BJ (cell line): Measurements from ENCODE around the gene AATK. TPM values are rescaled to one million over a fixed set of nuclear protein-coding genes. Genes with fewer than 3 reads are reported as not detected.

Experiments
- CTCF ChIA-PET: fragments of 350-600 bp; formaldehyde crosslinking; extraction: SDS; loops from one replicate; lab custom pipeline; 2021; ENCODE audit warnings: antibody characterized with exemption, inconsistent platforms; lab: Yijun Ruan, JAX
- POLR2A ChIA-PET: fragments of 300-600 bp; sonication (Branson Sonifier 250); formaldehyde crosslinking; extraction: SDS; loops from one replicate; lab custom pipeline; 2021; ENCODE audit warnings: antibody characterized with exemption; lab: Charles Lee
- DNase-seq: peaks from one replicate; pipeline ENCODE4 v3.0.0-alpha.2; 2011; ENCODE audit warnings: low read depth
- H3K27me3 ChIP-seq: 2 replicates; pipeline ENCODE4 v1.6.0; 2011; ENCODE audit warnings: low read length; ENCODE audit not compliant: control insufficient read depth, insufficient read depth
- H3K36me3 ChIP-seq: 2 replicates; pipeline ENCODE4 v1.5.1; 2011; ENCODE audit warnings: low read length; ENCODE audit not compliant: control insufficient read depth, insufficient read depth
- H3K4me3 ChIP-seq: 2 replicates; pipeline ENCODE4 v1.5.1; 2011; ENCODE audit warnings: low read depth, mild to moderate bottlenecking, control low read depth, low read length
- CTCF ChIP-seq: IDR thresholded peaks from 2 replicates; pipeline ENCODE4 v1.5.1; 2011; ENCODE audit warnings: low read depth, mild to moderate bottlenecking, control low read depth, inconsistent platforms, low read length, moderate library complexity; ENCODE audit not compliant: insufficient read depth
- polyA plus RNA-seq: library from polyadenylated mRNA; depleted of rRNA; stranded (reverse); fragments of >200 nt; gene quantifications from 2 replicates; pipeline ENCODE4 v1.2.3, GENCODE V29; 2011

The AATK gene
- polyA plus RNA-seq, 1 experiment = 0.29 TPM

DNA sequence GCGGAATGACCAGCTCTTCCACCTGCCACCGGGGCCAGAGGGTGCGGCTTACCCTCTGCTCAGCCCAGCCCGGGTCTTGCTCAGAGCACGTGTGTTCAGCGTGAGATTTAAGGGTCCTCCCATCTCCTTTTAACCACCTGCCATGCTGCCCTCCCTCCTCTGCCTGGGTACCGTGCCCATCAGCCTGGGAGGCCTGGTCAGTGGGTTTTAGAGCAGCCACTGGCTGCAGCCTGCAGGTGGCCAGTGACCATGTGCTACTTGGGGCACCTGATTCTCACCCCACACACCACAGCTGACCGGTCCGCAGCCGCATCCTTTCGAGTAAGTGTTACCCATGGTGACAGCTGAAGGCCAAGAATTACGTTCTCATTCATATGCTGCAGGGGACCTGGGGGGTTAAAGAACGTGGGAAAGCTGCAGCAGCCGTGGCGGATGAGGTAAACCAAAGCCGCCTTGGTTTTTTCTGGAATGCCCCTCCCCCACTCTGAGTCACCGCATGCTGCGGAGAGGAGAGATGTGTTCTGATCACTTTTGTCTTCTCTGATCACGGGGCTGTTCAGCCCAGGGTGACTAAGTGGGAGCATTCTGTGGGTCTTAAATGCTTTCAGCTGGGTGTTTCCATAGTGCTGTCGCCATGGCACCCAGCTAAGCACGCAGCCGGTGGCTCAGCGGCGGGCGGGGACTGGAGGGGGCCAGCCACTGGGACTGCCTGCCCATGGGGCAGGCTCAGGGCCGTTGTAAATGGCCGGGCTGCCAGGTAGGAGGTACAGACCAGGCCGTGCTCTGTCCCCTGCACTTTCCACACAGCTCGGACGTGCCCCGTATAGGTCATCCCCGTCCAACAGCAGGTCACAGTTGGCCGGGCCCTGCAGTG lies 71.3 kb downstream of the AATK start:
- H3K4me3 ChIP-seq = no peak overlapping the region
- no peaks in the 10 kb centered on the region for H3K27me3 ChIP-seq
- H3K36me3 ChIP-seq = peaks cover 1% of the 10 kb centered on the region; the same call in 1 of the 2 replicates
- POLR2A ChIA-PET = no interaction called here
- TF ChIP-seq CTCF = peak; percentile 18; the same call in 1 of the 2 replicates
- peak; percentile 100 for DNase-seq
- CTCF ChIA-PET = interaction anchor here (1.0 to 9.4 kb wide), 11 partner anchors 7 to 668 kb away, joined by 4 to 176 read pairs (median 5); partner anchors contain the start of gene BAIAP2

DNA sequence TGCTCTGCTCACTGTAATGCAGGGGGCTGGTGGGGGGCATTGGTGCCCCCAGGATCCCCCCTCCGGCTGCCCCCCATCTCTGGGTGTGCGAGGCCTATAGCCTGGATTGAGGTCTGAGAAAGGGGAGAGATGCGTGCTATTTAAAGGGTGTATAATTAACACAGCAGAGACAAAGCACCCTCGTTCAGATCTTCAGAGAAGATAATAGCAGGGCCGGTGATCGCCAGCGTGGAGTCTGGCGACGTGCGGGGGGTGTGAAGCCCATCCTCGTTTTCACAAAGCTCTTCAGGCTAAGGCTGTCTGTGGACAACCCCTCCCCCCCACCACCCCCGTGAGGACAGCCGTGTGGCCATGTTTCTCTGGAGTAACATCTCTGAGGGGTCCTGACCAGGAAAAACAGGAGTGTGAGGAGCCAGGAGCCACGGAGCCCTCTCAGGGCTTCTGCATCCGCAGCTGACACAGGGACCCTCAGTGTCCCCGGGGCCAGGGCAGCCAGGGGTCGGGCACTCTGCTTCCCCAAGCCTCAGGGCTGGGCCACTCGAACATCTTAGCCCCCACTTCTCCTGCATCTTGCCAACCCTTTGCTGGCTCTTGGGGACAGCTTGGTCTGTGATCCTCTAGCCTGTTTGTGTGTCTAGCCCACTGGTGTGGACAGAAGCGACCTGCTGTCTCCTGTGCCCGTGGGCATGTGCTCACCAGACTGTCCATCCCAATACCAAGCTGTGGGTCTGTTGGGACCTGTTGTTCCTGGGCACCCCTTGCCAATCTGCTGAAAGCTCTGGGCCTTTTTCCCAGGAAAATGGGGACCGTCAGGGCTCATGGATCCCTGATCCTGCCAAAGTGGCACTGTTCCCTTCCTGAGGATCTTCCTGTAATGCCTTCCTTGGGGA lies 72.2 kb downstream of the AATK start:
- H3K36me3 ChIP-seq = no peaks in the 10 kb centered on the region; the same call in 1 of the 2 replicates
- H3K4me3 ChIP-seq = no peak overlapping the region
- DNase-seq = no peak
- POLR2A ChIA-PET = no interaction called here
- H3K27me3 ChIP-seq = no peaks in the 10 kb centered on the region
- CTCF ChIA-PET = interaction anchor here (1.0 to 9.4 kb wide), 9 partner anchors 8 to 105 kb away, joined by 4 to 176 read pairs (median 6); partner anchors contain the start of gene BAIAP2
- TF ChIP-seq CTCF = no peak

DNA sequence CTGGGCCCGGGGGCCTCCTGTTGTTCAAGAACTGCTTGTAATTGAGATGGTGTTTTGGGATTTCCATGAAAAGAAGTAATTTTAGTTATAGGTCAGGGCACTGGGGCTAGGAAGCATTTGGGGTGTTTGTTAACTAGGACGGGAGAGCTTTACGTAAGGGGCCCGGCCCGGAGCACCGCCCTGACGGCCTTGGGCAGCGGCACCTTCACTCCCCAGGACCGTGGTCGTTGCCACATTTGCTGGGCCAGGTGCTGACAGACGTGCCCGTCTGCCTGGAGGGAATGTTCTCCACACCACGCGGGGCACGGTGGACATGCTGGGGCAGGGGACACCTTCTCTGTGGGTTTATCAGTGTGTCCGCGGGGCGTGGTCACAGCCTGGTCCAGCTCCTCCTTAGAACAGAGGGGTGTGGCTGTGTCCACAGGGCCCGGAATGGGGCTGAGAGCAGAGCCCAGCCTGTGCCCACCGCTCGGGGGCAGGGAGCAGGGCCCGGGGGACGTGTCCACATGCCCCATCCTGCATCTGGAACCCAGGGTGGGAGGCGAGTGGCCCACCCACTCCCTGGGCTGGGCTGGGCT lies 73.4 kb downstream of the AATK start:
- CTCF ChIA-PET = interaction anchor here (0.9 to 9.4 kb wide), 4 partner anchors 10 to 69 kb away, joined by 3 to 176 read pairs (median 10); no protein-coding TSS in a partner anchor
- Histone ChIP-seq H3K36me3 (no peaks in the 10 kb centered on the region; the same call in 1 of the 2 replicates), H3K4me3 (no peak overlapping the region), H3K27me3 (no peaks in the 10 kb centered on the region)
- POLR2A ChIA-PET = no interaction called here
- DNase-seq = no peak
- TF ChIP-seq CTCF = no peak

GRCh38 chr17:81091774-81092517 lies 74.1 kb downstream of the AATK start:
- POLR2A ChIA-PET = no interaction called here

More at GRCh38 chr17:81091774-81092517, 74.1 kb downstream of the AATK start:
- Histone ChIP-seq H3K4me3 (no peak overlapping the region), H3K27me3 (no peaks in the 10 kb centered on the region), H3K36me3 (no peaks in the 10 kb centered on the region; the same call in 1 of the 2 replicates)
- TF ChIP-seq CTCF = no peak
- CTCF ChIA-PET = interaction anchor here (0.9 to 9.4 kb wide), 4 partner anchors 10 to 68 kb away, joined by 3 to 176 read pairs (median 10); no protein-coding TSS in a partner anchor
- DNase-seq = no peak
